HG03066 (cell line): ENCODE measurements around the gene NCKIPSD.
"Not testable (repeated sequence)": the region's sequence is repeated elsewhere in the genome, so short reads cannot be mapped to it uniquely, and the experiment has no call there.

ENCODE experiments used
- ATAC-seq: cut with Tn5 transposase; IDR thresholded peaks from one replicate; pipeline ENCODE4 v1.9.1; 2021; ENCODE audit warnings: low read depth; ENCODE audit not compliant: unreplicated experiment

Gene NCKIPSD

DNA sequence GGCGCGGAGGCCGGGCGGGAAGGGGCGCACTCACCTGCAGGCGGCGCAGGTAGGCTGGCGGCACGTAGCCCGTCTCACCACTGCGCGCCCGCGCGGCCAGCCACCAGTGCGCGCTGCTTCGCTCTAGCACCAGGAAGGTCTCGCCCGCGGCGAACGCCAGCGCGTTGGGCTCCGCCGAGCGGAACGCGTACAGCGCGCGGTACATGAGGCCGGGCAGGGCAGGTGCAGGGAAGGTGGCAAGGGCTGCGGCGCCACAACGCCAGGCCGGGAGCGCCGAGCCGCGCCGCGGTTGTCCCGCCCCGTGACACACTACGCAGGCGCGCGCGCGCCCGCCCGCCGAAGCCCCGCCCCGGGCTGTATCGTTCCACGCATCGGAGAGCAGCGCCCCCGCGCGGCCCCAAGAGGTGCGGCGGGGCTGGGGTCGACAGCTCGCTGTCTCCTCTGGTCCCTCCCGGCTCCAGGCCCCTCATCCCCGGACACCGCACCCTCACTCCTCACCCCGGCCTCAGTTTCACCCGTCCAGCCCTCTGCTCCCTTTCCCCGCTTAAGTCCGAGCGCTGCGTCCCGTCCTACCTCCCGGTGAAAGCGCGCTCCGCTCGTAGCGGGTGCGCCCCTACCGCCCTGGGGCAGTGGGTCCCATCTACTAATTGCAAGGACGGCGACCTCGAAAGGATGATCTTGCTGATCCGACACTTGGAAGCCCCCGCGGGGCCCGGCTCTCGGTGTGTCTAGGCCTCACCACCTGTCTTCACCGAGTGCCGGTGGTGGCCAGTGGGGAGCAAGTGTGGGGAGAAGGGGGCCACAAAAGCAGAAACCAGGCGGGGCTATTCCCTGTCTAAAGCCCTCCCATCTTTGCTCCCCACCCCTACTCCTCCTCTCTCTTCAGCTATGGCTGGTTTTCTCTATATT is at the start of gene NCKIPSD:
Gene NCKIPSD (minus strand): TSS at position 313 of the 909 bp plus-strand sequence. CDS start 108 bp downstream, at position 205.
- peak; percentile 75 for ATAC-seq

- not testable (repeated sequence) for ATAC-seq
These were observed 49.5 kb upstream of the NCKIPSD start for GRCh38 chr3:48735075-48735767.

DNA sequence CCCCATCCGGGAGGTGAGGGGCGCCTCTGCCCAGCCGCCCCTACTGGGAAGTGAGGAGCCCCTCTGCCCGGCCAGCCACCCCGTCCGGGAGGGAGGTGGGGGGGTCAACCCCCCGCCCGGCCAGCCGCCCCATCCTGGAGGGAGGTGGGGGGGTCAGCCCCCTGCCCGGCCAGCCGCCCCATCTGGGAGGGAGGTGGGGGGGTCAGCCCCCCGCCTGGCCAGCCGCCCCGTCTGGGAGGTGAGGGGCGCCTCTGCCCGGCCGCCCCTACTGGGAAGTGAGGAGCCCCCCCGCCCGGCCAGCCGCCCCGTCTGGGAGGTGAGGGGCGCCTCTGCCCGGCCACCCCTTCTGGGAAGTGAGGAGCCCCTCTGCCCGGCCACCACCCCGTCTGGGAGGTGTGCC is 48.8 kb upstream of the NCKIPSD start:
- ATAC-seq = not testable (repeated sequence)

DNA sequence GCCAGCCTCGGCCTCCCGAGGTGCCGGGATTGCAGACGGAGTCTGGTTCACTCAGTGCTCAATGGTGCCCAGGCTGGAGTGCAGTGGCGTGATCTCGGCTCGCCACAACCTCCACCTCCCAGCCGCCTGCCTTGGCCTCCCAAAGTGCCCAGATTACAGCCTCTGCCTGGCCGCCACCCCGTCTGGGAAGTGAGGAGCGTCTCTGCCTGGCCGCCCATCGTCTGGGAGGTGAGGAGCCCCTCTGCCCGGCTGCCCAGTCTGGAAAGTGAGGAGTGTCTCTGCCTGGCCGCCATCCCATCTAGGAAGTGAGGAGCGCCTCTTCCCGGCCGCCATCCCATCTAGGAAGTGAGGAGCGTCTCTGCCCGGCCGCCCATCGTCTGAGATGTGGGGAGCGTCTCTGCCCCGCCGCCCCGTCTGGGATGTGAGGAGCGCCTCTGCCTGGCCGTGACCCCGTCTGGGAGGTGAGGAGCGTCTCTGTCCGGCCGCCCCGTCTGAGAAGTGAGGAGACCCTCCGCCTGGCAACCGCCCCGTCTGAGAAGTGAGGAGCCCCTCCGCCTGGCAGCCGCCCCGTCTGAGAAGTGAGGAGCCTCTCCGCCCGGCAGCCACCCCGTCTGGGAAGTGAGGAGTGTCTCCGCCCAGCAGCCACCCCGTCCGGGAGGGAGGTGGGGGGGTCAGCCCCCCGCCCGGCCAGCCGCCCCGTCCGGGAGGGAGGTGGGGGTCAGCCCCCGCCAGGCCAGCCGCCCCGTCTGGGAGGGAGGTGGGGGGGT is 48.2 kb upstream of the NCKIPSD start:
- not testable (repeated sequence) for ATAC-seq

DNA sequence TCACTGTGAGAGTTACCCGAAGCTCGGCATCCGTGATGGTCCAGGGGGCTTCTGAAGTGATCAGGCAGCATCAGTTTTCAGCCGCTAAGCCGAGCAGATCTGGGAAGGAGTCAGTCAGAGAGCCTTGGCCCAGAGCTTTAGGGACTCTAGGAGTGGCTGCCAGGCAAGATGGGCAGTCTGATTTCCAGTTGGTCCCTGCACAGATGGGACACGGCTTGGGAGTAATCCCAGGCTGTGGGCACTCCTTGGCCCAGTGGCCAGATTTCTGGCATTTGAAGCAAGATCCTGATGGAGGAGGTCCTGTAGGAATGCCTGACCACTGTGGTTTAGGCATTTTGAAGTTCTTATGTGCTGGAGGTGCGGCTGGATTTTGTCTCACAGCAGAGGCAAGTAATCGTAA is 41.8 kb upstream of the NCKIPSD start:
- ATAC-seq = no peak

- ATAC-seq = not testable (repeated sequence)
These were observed 39.6 kb upstream of the NCKIPSD start for GRCh38 chr3:48725185-48725855.

DNA sequence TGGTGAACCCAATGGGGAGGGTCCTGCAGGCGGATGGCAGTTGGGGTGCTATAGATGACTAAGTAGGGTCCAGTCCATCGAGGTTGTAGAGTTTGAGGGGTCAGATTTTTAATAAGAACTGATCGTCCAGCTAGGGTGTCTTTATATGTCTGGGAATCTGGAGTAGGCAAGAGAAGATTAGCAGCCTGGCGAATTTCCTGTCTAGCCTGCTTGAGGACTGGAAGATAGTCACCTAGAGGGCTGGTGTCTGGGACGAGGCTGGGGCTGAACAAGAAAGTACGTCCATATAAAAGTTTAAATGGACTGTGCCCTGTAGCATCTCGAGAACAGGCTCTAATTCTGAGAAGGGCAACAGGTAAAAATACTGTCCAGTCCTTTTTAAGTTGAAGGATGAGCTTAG is 38.0 kb upstream of the NCKIPSD start:
- no peak for ATAC-seq

DNA sequence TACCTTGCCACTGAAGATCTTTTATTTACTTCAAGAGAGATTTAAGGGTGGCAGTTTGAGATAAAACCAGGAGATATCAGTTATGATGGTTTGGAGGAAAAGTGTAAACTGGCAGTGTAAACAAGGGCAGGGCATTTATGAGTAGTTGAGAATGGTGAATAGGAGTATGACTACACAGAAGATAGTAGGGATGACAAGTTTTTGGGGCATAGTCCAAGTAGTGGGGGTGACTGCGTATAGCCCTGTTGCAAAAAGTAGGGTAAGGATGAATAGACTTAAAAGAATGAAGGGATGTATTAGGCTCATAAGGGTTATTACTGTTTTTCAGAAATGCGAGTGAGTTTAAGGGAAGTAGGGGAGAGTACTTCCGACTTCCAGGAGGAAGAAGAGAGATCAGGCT is 37.6 kb upstream of the NCKIPSD start:
- not testable (repeated sequence) for ATAC-seq

- ATAC-seq = peak; percentile 97
These were observed 31.4 kb upstream of the NCKIPSD start, which contains the start of gene IP6K2 for GRCh38 chr3:48716982-48717746. Gene IP6K2 (minus strand): TSS chr3:48717221. CDS start chr3:48695291, 21,930 bp downstream.

DNA sequence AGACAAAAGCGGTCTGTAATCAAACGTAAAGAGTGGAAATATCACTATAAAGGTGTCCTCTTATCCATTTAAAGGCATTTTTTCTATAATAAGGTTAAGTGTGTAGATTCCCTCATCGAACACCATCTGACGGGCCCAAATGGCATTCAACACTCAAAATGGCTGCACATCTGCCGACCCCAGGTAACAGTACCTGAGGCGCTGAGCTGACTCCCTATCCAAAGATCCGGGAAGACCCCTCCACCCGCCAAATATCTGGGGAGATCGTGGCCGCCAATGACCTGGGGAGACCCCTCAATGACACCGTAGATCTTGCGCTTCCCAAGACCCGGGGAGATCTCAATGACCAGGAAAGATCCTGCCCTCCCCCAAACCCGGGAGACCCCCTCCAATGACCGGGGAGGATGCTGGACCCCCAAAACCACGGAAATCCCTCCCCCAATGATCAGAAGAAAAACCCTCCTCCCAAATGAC is 30.8 kb upstream of the NCKIPSD start:
- no peak for ATAC-seq

GRCh38 chr3:48715174-48715800 is 29.6 kb upstream of the NCKIPSD start:
- ATAC-seq = no peak

DNA sequence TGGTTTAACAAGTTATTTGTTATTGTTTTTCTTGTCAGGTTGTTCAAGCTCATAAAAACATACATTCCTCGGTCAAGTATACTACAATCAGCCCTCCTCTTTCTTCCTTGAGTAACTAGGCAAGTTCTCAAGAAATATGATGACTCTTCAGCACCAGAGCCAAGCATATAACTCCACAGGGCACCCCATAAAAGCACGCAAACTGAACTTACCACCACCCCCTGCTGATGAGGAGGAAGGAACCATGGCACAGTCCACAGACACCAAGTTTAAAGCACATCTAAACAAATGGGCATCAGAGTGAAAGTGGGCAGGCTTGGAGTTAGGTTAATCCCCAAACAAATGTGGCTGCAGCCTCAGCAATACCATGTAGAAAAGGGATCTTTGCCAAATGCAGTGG is 26.0 kb upstream of the NCKIPSD start:
- no peak for ATAC-seq

DNA sequence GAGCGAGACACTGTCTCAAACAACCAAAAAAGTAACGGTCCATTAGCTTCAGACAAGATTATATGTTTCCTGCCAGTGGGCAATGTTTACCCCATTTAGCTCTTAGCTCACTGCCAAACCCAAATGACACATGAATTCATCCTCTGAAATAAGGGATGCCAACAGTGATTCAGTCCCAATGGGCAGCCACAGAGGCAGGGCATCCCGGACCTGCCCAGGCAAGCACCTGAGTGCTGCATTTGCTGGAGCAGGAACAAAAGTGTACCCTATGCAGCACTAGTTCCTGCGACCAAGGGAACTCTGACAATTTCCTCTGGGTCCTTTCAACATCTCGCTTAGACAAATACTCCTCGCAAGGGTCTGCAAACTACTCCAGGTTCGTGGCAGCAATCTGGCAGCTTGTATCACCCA is 23.3 kb upstream of the NCKIPSD start:
- no peak for ATAC-seq

- no peak for ATAC-seq
These were observed 22.8 kb upstream of the NCKIPSD start for GRCh38 chr3:48708481-48708889.

GRCh38 chr3:48707157-48707556 is 21.4 kb upstream of the NCKIPSD start:
- no peak for ATAC-seq

DNA sequence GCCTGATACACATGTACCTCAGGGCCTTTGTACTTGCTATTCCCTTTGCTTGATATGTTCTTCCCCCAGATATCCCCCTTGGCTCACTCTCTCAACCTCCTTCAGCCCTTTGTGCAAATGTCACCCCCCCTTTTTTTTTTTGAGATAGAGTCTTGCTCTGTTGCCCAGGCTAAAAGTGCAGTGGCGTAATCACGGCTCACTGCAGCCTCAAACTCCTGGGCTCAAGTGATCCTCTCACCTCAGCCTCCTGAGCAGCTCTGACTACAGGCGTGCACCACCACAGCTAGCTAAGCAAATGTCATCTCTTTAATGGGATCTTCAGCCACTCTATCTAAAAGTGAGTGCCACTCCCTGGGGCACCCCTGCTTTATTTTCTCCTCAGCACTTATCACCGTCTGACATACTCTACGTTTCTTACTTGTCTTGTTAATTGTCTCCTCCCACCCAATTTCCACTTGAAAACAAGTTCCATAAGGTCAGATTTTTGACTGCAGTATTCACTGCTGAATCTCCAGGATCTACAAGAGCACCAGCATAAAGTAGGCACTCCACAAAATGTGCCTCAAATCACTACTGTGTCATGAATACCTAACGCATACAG is 16.7 kb upstream of the NCKIPSD start:
- no peak for ATAC-seq

- ATAC-seq = no peak
These were observed 15.2 kb upstream of the NCKIPSD start for GRCh38 chr3:48700731-48701405.

DNA sequence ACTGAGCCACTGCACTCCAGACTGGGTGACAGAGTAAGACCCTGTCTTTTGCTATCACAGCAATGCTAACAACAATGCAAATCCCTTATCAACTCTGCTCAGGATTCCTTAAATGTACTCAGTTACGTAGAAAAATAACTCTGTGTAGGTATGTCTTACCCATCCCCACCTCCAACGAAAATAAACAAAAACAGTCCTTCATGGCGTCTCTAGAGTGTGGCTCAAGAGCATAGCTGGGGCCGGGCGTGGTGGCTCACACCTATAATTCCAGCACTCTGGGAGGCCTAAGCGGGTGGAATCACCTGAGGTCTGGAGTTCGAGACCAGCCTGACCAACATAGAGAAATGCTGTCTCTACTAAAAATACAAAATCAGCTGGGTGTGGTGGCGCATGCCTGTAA is 13.2 kb upstream of the NCKIPSD start:
- ATAC-seq = no peak
